T-cell (primary cell): ENCODE results near the gene MAB21L4. TPM values are rescaled to one million over a fixed set of nuclear protein-coding genes. Genes with fewer than 3 reads are reported as not detected.

ENCODE experiments used
- ATAC-seq, 4 experiments: fragments of 200-7000 bp in 3 of 4; fragments of 150-1000 bp in 1 of 4; cut with Tn5 transposase; replicated peaks in 1 of 4; 1 replicate in 3 of 4; 2 replicates in 1 of 4; pipeline ENCODE4 v1.10.0; 2021; ENCODE audit warnings: moderate library complexity in 3 of 4, mild to moderate bottlenecking in 2 of 4, moderate number of reproducible peaks in 1 of 4
- CTCF ChIA-PET, 2 donors: fragments of 300-600 bp; sonication (Branson Sonifier 250); formaldehyde crosslinking; loops; one replicate each; lab custom pipeline; 2022; ENCODE audit warnings: antibody characterized with exemption in 2 of 2; lab: Charles Lee
- POLR2A ChIA-PET, 2 donors: fragments of 300-600 bp; sonication (Branson Sonifier 250); formaldehyde crosslinking; loops; one replicate each; lab custom pipeline; 2022; ENCODE audit warnings: antibody characterized with exemption in 2 of 2; lab: Charles Lee
- DNase-seq, 35 experiments: peaks; one replicate each; pipeline versions ENCODE4 v3.0.0 to v3.0.0-alpha.2; 2013 to 2023
- H3K27ac ChIP-seq: one replicate; pipeline ENCODE4 v1.5.1; 2013; ENCODE audit warnings: low read length
- H3K27me3 ChIP-seq, 2 experiments: replicated peaks in 1 of 2; 1 replicate in 1 of 2; 2 replicates in 1 of 2; pipeline versions ENCODE4 v1.6.1 to v1.7.0; 2013; ENCODE audit warnings: low read length in 1 of 2, mixed read lengths in 1 of 2; ENCODE audit not compliant: control insufficient read depth in 2 of 2, insufficient read depth in 2 of 2; ENCODE audit errors: extremely low read depth in 1 of 2
- H3K36me3 ChIP-seq, 2 donors: 1 replicate in 1 of 2; 2 replicates in 1 of 2; pipeline versions ENCODE4 v1.6.1 to v1.7.0; 2013; ENCODE audit warnings: low read length in 1 of 2; ENCODE audit not compliant: control insufficient read depth in 2 of 2, insufficient read depth in 1 of 2; ENCODE audit errors: extremely low read depth in 1 of 2
- H3K4me1 ChIP-seq, 2 experiments: 1 replicate in 1 of 2; 2 replicates in 1 of 2; pipeline versions ENCODE4 v1.6.1 to v1.7.0; 2013; ENCODE audit warnings: low read length in 2 of 2, mixed read lengths in 1 of 2; ENCODE audit not compliant: insufficient read depth in 2 of 2, control insufficient read depth in 1 of 2; ENCODE audit errors: extremely low read depth in 1 of 2
- H3K4me3 ChIP-seq, 2 donors: 1 replicate in 1 of 2; 2 replicates in 1 of 2; pipeline versions ENCODE4 v1.5.1 to v1.7.0; 2013; ENCODE audit warnings: mild to moderate bottlenecking in 2 of 2, low read length in 1 of 2, moderate library complexity in 1 of 2; ENCODE audit not compliant: control insufficient read depth in 1 of 2; ENCODE audit errors: extremely low read depth in 1 of 2
- H3K9me3 ChIP-seq: 2 replicates; pipeline ENCODE4 v1.7.0; 2013
- H3K27ac Mint-ChIP-seq, 2 donors: one replicate each; pipeline ENCODE4 v1.8.0; 2020 to 2021; ENCODE audit warnings: mild to moderate bottlenecking in 2 of 2, mixed read lengths in 2 of 2
- H3K27me3 Mint-ChIP-seq, 2 donors: one replicate each; pipeline ENCODE4 v1.8.0; 2021 to 2022; ENCODE audit warnings: mixed read lengths in 2 of 2
- H3K36me3 Mint-ChIP-seq: one replicate; pipeline ENCODE4 v1.8.0; 2021; ENCODE audit warnings: mixed read lengths
- H3K4me1 Mint-ChIP-seq, 3 donors: one replicate each; pipeline ENCODE4 v1.8.0; 2020 to 2022; ENCODE audit warnings: mixed read lengths in 3 of 3, mild to moderate bottlenecking in 1 of 3
- H3K4me3 Mint-ChIP-seq, 3 donors: one replicate each; pipeline ENCODE4 v1.8.0; 2020 to 2022; ENCODE audit warnings: mild to moderate bottlenecking in 3 of 3, mixed read lengths in 3 of 3, moderate library complexity in 3 of 3
- H3K9me3 Mint-ChIP-seq, 3 donors: one replicate each; pipeline ENCODE4 v1.8.0; 2020 to 2022; ENCODE audit warnings: mixed read lengths in 3 of 3
- WGBS: methylation state at CpG from one replicate; pipeline ENCODE4 v1.1.5; 2013; ENCODE audit warnings: missing lambda C conversion rate; ENCODE audit not compliant: insufficient coverage; 5-methylcytosine and 5-hydroxymethylcytosine counted together
- total RNA-seq, 35 experiments: library from RNA in 6 of 35; stranded (reverse) in 6 of 35; fragments of 120-200 nt in 1 of 35; gene quantifications; one replicate each; pipeline versions ENCODE4 v1.2.1 to v1.2.4 and lab custom pipeline; 2013 to 2026

MAB21L4 gene
- total RNA-seq, 5 donors from 2014 or later (not counting 1 experiment from before 2014, with no cell fraction given): not detected

- no peak overlapping the region for H3K4me3 ChIP-seq
- ChIA-PET POLR2A (no interaction called here), CTCF (no interaction called here)
- no peak for ATAC-seq
- 61% methylated on average over 12 of the region's 13 CpGs for WGBS
- Mint-ChIP-seq H3K27ac (no peak overlapping the region), H3K4me1 (no peaks in the 10 kb centered on the region), H3K9me3 (no peaks in the 10 kb centered on the region), H3K4me3 (no peak overlapping the region), H3K36me3 (no peaks in the 10 kb centered on the region), H3K27me3 (peaks cover 5 to 6% of the 10 kb centered on the region in 2 donors)
- no peaks in the 10 kb centered on the region for H3K36me3 ChIP-seq
- H3K9me3 ChIP-seq: no peaks in the 10 kb centered on the region
- no peaks in the 10 kb centered on the region for H3K4me1 ChIP-seq
- no peak for DNase-seq
- no peak overlapping the region for H3K27ac ChIP-seq
- peaks cover 0 to 33% of the 10 kb centered on the region in 2 experiments for H3K27me3 ChIP-seq
These were observed 9.3 kb upstream of the MAB21L4 start for GRCh38 chr2:240905176-240905781.

- no peaks in the 10 kb centered on the region for H3K9me3 ChIP-seq
- ChIA-PET POLR2A (no interaction called here), CTCF (no interaction called here)
- H3K27ac Mint-ChIP-seq: no peak overlapping the region
- H3K36me3 ChIP-seq: no peaks in the 10 kb centered on the region
- peaks cover 5% of the 10 kb centered on the region in 2 donors for H3K27me3 Mint-ChIP-seq
- H3K4me3 ChIP-seq: no peak overlapping the region
- ATAC-seq (no peak), DNase-seq (no peak)
- H3K27me3 ChIP-seq: peaks cover 0 to 25% of the 10 kb centered on the region in 2 experiments
- WGBS: 84% methylated on average over 17 of the region's 19 CpGs
- H3K4me3 Mint-ChIP-seq: no peak overlapping the region
- no peaks in the 10 kb centered on the region for H3K4me1 ChIP-seq
- H3K36me3 Mint-ChIP-seq: no peaks in the 10 kb centered on the region
- no peaks in the 10 kb centered on the region for H3K9me3 Mint-ChIP-seq
- H3K27ac ChIP-seq: no peak overlapping the region
- H3K4me1 Mint-ChIP-seq: no peaks in the 10 kb centered on the region
These were observed 8.5 kb upstream of the MAB21L4 start for GRCh38 chr2:240904216-240905175.

DNA sequence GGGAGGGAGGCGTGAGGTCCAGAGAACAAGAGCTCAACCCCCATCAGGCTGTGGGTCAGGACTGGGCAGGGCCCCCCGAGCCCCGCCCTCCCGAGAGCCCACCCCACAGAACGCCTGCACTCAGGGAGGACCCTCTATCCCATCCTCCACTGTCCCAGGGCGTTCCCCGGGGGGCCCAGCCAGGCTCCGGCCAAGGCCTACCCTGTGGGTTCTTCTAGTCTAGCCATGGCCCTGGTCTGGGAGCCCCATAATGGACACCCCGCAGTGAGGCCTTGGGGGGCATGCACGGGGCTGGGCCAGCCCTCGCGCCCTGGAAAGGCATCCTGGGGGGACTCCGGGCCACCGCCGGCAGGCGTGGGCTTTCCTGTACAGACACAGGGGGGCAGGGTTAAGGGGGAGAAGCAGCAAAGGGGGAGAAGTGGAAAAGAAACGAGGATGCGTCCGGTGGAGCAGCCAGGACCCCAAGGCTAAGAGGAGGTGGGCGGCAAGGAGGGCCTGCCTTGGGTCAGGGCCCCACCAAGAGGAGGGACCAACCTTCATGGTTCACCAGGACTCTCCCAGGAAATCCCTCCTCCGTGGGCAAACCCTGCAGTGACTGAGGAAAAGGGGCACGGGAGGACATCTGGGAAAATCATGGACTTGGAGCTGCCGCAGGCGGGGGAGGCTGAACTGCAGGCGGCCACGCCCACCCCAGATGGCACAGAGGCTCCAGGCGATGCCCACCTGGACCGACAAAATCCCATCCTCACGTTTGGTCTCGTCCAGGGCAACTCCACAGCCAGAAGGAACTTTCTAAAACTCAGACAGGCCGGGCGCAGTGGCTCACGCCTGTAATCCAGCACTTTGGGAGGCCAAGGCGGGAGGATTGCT lies 7.5 kb upstream of the MAB21L4 start:
- ATAC-seq: no peak
- Histone ChIP-seq H3K4me1 (no peaks in the 10 kb centered on the region), H3K27ac (no peak overlapping the region), H3K27me3 (peaks cover 0 to 25% of the 10 kb centered on the region in 2 experiments), H3K9me3 (no peaks in the 10 kb centered on the region), H3K4me3 (no peak overlapping the region), H3K36me3 (no peaks in the 10 kb centered on the region)
- Mint-ChIP-seq H3K27me3 (peaks cover 5% of the 10 kb centered on the region in 2 donors), H3K4me3 (no peak overlapping the region), H3K27ac (no peak overlapping the region), H3K36me3 (no peaks in the 10 kb centered on the region), H3K4me1 (no peaks in the 10 kb centered on the region), H3K9me3 (no peaks in the 10 kb centered on the region)
- WGBS: 77% methylated on average over 16 of the region's 34 CpGs
- CTCF ChIA-PET: no interaction called here
- DNase-seq: no peak
- POLR2A ChIA-PET: no interaction called here

- POLR2A ChIA-PET: no interaction called here
- Mint-ChIP-seq H3K4me1 (no peaks in the 10 kb centered on the region), H3K4me3 (no peak overlapping the region), H3K9me3 (no peaks in the 10 kb centered on the region), H3K27me3 (peaks cover 5 to 9% of the 10 kb centered on the region in 2 donors), H3K36me3 (no peaks in the 10 kb centered on the region), H3K27ac (no peak overlapping the region)
- Histone ChIP-seq H3K4me3 (no peak overlapping the region), H3K27ac (no peak overlapping the region), H3K4me1 (no peaks in the 10 kb centered on the region), H3K27me3 (peaks cover 0 to 31% of the 10 kb centered on the region in 2 experiments), H3K36me3 (no peaks in the 10 kb centered on the region), H3K9me3 (no peaks in the 10 kb centered on the region)
- DNase-seq (no peak), ATAC-seq (no peak)
- CTCF ChIA-PET: no interaction called here
- WGBS: 76% methylated on average over 6 of the region's 7 CpGs
These were observed 6.7 kb upstream of the MAB21L4 start for GRCh38 chr2:240902615-240903041.

- H3K36me3 ChIP-seq: no peaks in the 10 kb centered on the region
- no peak overlapping the region for H3K4me3 ChIP-seq
- Mint-ChIP-seq H3K4me1 (no peaks in the 10 kb centered on the region), H3K36me3 (no peaks in the 10 kb centered on the region), H3K27ac (no peak overlapping the region), H3K27me3 (peaks cover 5 to 7% of the 10 kb centered on the region in 2 donors), H3K4me3 (no peak overlapping the region), H3K9me3 (no peaks in the 10 kb centered on the region)
- H3K27ac ChIP-seq: no peak overlapping the region
- no peaks in the 10 kb centered on the region for H3K9me3 ChIP-seq
- ATAC-seq (no peak), DNase-seq (no peak)
- POLR2A ChIA-PET: no interaction called here
- WGBS: 82% methylated on average over 6 of the region's 14 CpGs
- no peaks in the 10 kb centered on the region for H3K4me1 ChIP-seq
- CTCF ChIA-PET: no interaction called here
- H3K27me3 ChIP-seq: peaks cover 0 to 30% of the 10 kb centered on the region in 2 experiments
These were observed 6.1 kb upstream of the MAB21L4 start for GRCh38 chr2:240901986-240902614.
